GM23248 (cell line): ENCODE data around the gene MAGI1.

Experiments
- EZH2 ChIP-seq: fragments of 200-600 bp; sonication (generic); IDR thresholded peaks from 2 replicates; pipeline ENCODE4 v1.6.1; 2018; ENCODE audit warnings: antibody characterized with exemption, mild to moderate bottlenecking; ENCODE audit not compliant: insufficient read depth, poor library complexity, severe bottlenecking
- EZH2phosphoT487 ChIP-seq: fragments of 200-600 bp; sonication (generic); IDR thresholded peaks from 2 replicates; pipeline ENCODE4 v1.6.1; 2018; ENCODE audit warnings: antibody characterized with exemption, moderate library complexity, mild to moderate bottlenecking, low read depth; ENCODE audit not compliant: insufficient read depth

DNA sequence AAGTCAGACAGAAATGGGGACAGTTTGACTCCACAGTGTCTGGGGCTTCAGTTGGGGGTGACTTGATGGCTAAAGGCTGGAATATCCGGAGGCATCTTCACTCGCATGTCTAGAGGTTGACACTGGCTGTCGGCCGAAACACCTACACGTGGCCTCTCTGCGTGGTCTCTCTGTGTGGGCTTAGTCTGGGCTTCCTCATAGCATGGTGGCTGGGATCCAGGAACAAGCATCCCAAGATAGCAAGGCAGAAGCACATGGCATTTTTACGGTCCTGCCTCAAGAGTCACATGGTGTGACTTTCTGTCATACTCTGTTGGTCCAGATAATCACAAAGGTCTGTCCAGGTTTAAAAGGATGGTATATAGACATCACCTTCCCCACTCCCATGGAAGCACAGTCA is 34.5 kb downstream of the MAGI1 start:
- no peak for TF ChIP-seq EZH2
- no peak for TF ChIP-seq EZH2phosphoT487
